Ishikawa (cell line): ENCODE results near the gene ATF7.

ENCODE experiments used
- CEBPB ChIP-seq: IDR thresholded peaks from 2 replicates; pipeline ENCODE4 v1.6.1; 2012
- CREB1 ChIP-seq: IDR thresholded peaks from 2 replicates; pipeline ENCODE4 v1.6.1; 2012; ENCODE audit warnings: low read depth
- EGR1 ChIP-seq: IDR thresholded peaks from 2 replicates; pipeline ENCODE4 v1.6.1; 2012
- EP300 ChIP-seq: IDR thresholded peaks from 2 replicates; pipeline ENCODE4 v1.6.1; 2012; ENCODE audit warnings: borderline replicate concordance
- FOXM1 ChIP-seq: IDR thresholded peaks from 2 replicates; pipeline ENCODE4 v1.6.1; 2012; ENCODE audit warnings: low read depth, borderline replicate concordance
- NFIC ChIP-seq: IDR thresholded peaks from 2 replicates; pipeline ENCODE4 v1.6.1; 2012
- RAD21 ChIP-seq: IDR thresholded peaks from 2 replicates; pipeline ENCODE4 v1.6.1; 2012; ENCODE audit warnings: low read depth
- TAF1 ChIP-seq: IDR thresholded peaks from 2 replicates; pipeline ENCODE4 v1.6.1; 2012; ENCODE audit warnings: low read depth, mild to moderate bottlenecking
- TCF12 ChIP-seq: IDR thresholded peaks from 2 replicates; pipeline ENCODE4 v1.6.1; 2012; ENCODE audit warnings: low read depth
- TEAD4 ChIP-seq: IDR thresholded peaks from 2 replicates; pipeline ENCODE4 v1.6.1; 2012
- YY1 ChIP-seq: IDR thresholded peaks from 2 replicates; pipeline ENCODE4 v1.6.1; 2012; ENCODE audit warnings: low read depth
- ZBTB7A ChIP-seq: IDR thresholded peaks from 2 replicates; pipeline ENCODE4 v1.6.1; 2012; ENCODE audit warnings: low read depth
- TF ChIP-seq, protein P1 (sequence below): IDR thresholded peaks from 2 replicates; pipeline ENCODE4 v1.6.1; 2012
- TF ChIP-seq, protein P2 (sequence below): IDR thresholded peaks from 2 replicates; pipeline ENCODE4 v1.6.1; 2012
- TF ChIP-seq, protein P3 (sequence below): IDR thresholded peaks from 2 replicates; pipeline ENCODE4 v1.6.1; 2012; ENCODE audit warnings: low read depth, mild to moderate bottlenecking

Gene ATF7

DNA sequence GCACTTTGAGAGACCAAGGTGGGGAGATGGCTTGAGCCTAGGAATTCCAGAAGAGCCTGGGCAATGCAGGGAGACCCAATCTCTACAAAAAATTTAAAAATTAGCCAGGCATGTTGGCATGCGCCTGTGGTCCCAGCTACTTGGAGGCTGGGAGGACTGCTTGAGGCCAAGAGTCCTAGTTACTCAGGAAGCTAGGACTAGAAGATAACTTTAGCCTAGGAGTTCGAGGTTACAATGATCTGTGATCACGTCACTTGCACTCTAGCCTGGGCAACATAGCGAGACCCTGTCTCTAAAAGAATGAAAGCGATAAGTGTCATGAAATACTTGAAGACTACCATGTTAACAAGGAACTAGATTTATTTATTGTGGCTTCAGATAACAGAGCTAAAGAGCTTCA is 3.5 kb downstream of the ATF7 start:
- TF ChIP-seq TCF12 (no peak), YY1 (no peak), NFIC (no peak), ZBTB7A (no peak), TAF1 (no peak), TEAD4 (no peak), EGR1 (no peak), RAD21 (no peak), FOXM1 (no peak), CEBPB (no peak), CREB1 (no peak)
- TF ChIP-seq, protein P1, sequence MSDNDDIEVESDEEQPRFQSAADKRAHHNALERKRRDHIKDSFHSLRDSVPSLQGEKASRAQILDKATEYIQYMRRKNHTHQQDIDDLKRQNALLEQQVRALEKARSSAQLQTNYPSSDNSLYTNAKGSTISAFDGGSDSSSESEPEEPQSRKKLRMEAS = no peak
- TF ChIP-seq, protein P2, sequence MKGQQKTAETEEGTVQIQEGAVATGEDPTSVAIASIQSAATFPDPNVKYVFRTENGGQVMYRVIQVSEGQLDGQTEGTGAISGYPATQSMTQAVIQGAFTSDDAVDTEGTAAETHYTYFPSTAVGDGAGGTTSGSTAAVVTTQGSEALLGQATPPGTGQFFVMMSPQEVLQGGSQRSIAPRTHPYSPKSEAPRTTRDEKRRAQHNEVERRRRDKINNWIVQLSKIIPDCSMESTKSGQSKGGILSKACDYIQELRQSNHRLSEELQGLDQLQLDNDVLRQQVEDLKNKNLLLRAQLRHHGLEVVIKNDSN = no peak
- TF ChIP-seq, protein P3, sequence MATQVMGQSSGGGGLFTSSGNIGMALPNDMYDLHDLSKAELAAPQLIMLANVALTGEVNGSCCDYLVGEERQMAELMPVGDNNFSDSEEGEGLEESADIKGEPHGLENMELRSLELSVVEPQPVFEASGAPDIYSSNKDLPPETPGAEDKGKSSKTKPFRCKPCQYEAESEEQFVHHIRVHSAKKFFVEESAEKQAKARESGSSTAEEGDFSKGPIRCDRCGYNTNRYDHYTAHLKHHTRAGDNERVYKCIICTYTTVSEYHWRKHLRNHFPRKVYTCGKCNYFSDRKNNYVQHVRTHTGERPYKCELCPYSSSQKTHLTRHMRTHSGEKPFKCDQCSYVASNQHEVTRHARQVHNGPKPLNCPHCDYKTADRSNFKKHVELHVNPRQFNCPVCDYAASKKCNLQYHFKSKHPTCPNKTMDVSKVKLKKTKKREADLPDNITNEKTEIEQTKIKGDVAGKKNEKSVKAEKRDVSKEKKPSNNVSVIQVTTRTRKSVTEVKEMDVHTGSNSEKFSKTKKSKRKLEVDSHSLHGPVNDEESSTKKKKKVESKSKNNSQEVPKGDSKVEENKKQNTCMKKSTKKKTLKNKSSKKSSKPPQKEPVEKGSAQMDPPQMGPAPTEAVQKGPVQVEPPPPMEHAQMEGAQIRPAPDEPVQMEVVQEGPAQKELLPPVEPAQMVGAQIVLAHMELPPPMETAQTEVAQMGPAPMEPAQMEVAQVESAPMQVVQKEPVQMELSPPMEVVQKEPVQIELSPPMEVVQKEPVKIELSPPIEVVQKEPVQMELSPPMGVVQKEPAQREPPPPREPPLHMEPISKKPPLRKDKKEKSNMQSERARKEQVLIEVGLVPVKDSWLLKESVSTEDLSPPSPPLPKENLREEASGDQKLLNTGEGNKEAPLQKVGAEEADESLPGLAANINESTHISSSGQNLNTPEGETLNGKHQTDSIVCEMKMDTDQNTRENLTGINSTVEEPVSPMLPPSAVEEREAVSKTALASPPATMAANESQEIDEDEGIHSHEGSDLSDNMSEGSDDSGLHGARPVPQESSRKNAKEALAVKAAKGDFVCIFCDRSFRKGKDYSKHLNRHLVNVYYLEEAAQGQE = no peak

DNA sequence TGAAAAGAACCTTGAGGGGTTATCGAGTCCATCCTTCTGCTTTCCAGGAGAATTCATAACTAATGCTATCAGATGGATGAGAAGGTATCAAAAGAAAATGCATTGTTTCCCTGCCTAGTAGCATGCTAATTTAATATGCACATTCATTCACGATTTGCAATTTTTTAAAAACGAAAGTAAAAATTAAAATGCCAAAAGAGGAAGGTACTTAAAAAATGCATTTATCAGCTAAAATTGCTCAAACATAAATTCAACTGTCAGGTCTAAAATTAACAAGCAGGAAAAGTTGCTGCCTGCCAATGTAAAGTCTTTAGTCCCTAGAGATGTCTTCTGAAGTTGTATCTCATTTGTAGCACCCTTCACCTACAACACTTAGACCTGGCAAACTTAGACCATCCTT is 7.9 kb downstream of the ATF7 start:
- TF ChIP-seq EGR1 = no peak
- no peak for TF ChIP-seq NFIC
- TF ChIP-seq, protein P3 = no peak
- TF ChIP-seq CEBPB = no peak
- TF ChIP-seq YY1 = no peak
- TF ChIP-seq TAF1 = no peak
- TF ChIP-seq ZBTB7A = no peak
- no peak for TF ChIP-seq FOXM1
- no peak for TF ChIP-seq TEAD4
- no peak for TF ChIP-seq TCF12
- no peak for TF ChIP-seq CREB1
- TF ChIP-seq EP300 = no peak
- TF ChIP-seq, protein P1 = no peak
- TF ChIP-seq RAD21 = no peak

DNA sequence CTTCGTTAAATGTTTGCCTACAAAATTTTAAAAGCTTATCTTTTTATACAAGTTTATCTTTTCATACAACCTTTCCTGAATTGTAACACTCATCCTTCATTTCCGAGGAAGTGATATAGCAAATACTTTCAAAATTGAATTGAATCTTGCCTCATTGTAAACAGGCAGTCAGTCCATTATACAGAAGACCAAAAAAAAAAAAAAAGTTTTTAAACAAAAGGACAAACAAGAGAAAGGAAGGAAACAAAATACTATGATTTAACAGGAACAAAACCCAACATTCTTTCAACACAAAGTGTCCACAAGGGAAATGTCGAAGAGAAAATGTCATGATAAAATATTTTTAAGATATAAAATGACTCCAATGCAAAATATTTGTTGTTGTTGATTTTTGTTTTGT is 8.5 kb downstream of the ATF7 start:
- TF ChIP-seq CREB1 = no peak
- TF ChIP-seq FOXM1 = no peak
- TF ChIP-seq NFIC = no peak
- TF ChIP-seq, protein P3 = no peak
- TF ChIP-seq ZBTB7A = no peak
- TF ChIP-seq TCF12 = no peak
- TF ChIP-seq YY1 = no peak
- TF ChIP-seq EGR1 = no peak
- TF ChIP-seq, protein P1 = no peak
- TF ChIP-seq RAD21 = no peak
- no peak for TF ChIP-seq TEAD4
- TF ChIP-seq, protein P2 = no peak
- TF ChIP-seq TAF1 = no peak
- TF ChIP-seq EP300 = no peak
- TF ChIP-seq CEBPB = no peak

DNA sequence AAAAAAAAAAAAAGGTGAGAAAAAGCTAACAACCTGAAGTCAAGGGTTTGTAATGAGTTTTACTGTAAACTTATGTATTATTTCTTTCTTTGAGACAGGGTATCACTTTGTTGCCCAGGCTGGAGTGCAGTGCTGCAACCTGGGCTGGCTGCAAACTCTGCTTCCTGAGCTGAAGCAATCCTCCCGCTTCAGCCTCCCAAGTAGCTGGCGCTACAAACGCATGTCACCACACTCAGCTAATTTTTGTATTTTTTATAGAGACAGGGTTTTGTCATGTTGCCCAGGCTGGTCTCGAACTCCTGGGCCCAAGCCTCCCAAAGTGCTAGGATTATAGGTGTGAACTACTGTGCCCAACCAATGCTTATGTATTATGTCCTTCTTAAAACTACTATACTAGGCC is 9.2 kb downstream of the ATF7 start:
- TF ChIP-seq EGR1 = no peak
- TF ChIP-seq, protein P2 = no peak
